GM21723 (cell line): ENCODE data around the gene TNIP1.

Source experiments
- ATAC-seq: cut with Tn5 transposase; IDR thresholded peaks from one replicate; pipeline ENCODE4 v1.9.1; 2021; ENCODE audit warnings: mild to moderate bottlenecking, moderate library complexity; ENCODE audit not compliant: unreplicated experiment

Gene TNIP1

GRCh38 chr5:151026088-151026487 is 54.7 kb downstream of the TNIP1 start:
- no peak for ATAC-seq

GRCh38 chr5:151025250-151025606 is 55.6 kb downstream of the TNIP1 start:
- no peak for ATAC-seq

DNA sequence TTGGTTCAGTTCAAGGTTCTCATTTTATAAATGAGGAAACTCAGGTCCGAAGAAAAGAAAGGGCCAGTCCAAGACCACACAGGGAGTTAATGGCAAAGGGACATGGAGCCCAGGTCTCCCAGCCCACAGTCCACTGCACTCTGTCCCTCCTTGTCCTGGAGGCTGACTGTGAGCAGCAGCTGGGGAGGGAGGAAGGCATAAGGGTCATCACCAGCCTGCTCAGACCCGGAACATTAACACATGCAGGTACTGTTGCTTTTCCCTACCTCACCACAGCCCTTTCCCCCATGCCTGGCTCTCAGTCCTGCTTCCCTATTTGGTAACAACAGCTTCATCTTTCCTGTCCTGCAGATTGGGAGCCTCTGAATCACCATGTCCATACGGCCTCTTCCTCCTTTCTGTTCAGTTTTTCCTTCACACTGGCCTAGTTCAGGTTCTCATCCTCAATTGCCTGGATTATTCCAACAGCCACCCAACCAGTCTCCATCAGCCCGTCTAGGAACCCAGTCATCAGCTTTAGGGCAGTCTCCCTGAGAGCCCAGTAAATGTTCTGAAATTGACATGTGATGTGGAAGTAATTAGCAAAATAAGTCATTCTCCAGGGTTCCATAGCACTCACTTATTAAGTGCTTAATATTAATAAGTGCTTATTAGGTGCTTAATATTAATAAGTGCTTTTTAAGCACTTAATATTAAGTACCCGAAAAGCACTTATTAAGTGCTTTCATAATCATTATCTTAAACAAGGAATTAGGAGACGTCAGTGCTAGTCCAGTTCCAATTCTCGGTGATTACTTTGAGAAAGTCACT is 56.2 kb downstream of the TNIP1 start:
- no peak for ATAC-seq

- ATAC-seq, result no peak
Measured at GRCh38 chr5:151023651-151024050, 57.2 kb downstream of the TNIP1 start.

- ATAC-seq, result no peak
Measured at GRCh38 chr5:151023047-151023615, 57.7 kb downstream of the TNIP1 start.

DNA sequence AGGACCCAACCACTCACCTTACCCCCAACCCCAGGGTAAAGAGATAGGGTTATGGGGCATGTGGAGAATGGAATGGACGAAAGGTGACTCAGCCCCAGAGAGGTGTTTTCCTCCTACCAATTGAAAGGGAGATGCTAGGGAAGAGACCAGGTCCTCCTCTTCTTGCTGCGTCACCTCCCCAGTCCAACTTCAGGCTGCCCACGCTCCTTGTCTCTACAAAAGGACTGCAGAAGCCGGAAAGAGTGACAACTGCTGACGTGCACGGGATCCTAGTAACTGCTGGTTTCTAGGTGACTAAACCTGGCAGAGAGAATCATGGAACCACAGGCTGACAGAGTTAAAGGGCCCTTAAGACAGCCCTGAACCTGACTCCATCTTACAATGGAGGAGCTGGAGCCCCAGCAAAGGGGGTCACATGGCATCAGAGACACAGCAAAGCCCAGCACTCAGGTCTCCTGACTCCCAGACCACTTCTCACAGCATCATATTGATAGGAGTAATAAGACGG is 58.3 kb downstream of the TNIP1 start:
- no peak for ATAC-seq

GRCh38 chr5:151021746-151022145 is 59.1 kb downstream of the TNIP1 start:
- no peak for ATAC-seq

DNA sequence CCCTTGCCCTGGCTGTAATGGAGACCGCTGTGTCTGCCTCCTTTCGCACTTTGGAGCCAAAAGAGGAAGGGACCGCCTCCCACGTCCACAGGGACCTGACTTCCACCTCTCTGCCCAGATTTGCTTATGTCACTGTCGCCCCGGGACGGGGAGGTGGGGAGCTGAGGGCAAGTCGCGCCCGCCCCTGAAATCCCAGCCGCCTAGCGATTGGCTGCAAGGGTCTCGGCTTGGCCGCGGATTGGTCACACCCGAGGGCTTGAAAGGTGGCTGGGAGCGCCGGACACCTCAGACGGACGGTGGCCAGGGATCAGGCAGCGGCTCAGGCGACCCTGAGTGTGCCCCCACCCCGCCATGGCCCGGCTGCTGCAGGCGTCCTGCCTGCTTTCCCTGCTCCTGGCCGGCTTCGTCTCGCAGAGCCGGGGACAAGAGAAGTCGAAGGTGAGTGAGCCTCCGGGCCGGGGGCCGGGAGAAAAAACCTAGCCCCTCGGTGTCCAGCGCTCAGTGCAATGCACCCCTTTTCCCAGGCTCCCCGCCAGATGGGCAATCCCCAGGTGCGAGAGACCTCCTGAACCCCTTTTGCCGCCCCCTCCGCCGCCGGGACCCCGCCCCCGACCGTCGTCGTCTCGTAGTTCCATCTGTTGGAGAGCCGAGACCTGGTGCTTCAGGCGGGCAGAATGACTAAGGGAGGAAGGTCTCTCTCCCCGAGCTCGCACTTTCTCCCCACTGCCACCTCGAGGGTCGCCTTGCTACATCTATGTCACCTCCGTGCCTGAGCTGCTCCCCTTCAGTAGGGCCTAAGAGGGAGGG is 60.3 kb downstream of the TNIP1 start, which contains the start of gene GPX3:
TSS of gene GPX3 (plus strand) at position 288 of the 807 bp plus-strand sequence. CDS start at position 352, 64 bp downstream.
- peak; percentile 82 for ATAC-seq

DNA sequence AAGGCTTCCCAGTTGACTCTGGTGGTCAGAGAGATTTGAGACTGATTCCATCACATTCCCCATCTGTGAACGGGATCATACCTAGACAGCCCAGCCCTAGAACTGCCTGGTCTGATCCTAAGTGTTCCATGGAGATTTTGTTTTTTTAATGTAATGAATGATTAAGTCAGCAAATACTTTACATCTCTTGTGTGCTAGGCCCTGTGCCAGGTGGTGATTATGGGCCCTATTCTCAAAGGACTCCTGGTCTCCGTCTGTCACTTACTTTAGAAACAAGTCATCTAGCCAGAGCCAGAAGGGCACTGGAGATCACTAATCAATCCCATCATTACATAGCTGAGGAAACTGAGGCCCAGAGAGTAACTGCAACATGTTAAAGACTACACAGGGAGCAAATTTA is 61.5 kb downstream of the TNIP1 start:
- no peak for ATAC-seq

- ATAC-seq, result no peak
Measured at GRCh38 chr5:151018846-151019245, 62.0 kb downstream of the TNIP1 start.

DNA sequence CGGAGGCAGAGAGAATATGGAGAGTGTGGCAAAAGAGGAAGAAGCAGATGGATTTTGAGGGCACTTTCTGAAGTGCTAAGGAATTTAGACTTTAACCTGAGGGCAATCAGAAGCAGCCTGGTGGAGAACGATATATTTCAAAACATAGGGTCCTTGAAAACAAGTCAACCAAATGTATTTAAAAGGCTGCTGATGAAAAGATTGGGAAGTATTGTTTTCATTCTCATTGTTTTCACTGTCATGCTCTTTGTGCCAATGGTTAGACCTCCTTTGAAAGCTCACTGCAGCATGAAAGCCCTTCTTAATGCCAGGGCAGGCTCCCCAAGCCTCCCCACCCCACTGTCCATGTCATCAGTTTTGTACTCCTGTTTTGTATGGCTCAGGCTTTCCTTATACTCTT is 62.9 kb downstream of the TNIP1 start:
- no peak for ATAC-seq

GRCh38 chr5:151016700-151017099 is 64.1 kb downstream of the TNIP1 start:
- ATAC-seq, result no peak

GRCh38 chr5:151015974-151016587 is 64.8 kb downstream of the TNIP1 start:
- no peak for ATAC-seq

GRCh38 chr5:151014680-151015343 is 66.0 kb downstream of the TNIP1 start:
- ATAC-seq, result no peak

- no peak for ATAC-seq
Measured at GRCh38 chr5:151012862-151013261, 68.0 kb downstream of the TNIP1 start.

- ATAC-seq, result no peak
Measured at GRCh38 chr5:151008906-151009305, 71.9 kb downstream of the TNIP1 start.

GRCh38 chr5:151008210-151008491 is 72.7 kb downstream of the TNIP1 start:
- ATAC-seq, result no peak

GRCh38 chr5:151007430-151008209 is 73.2 kb downstream of the TNIP1 start:
- ATAC-seq, result no peak

GRCh38 chr5:151006704-151007334 is 74.0 kb downstream of the TNIP1 start:
- ATAC-seq, result no peak
